HL-60 (cell line): ENCODE results near the gene DUSP2.

Experiments used
- DNase-seq, 2 experiments: peaks; one replicate each; pipeline ENCODE4 v3.0.0-alpha.2; 2010 to 2020; ENCODE audit warnings: low read depth in 1 of 2, low spot score in 1 of 2
- H3K27ac ChIP-seq: fragments of 250-450 bp; sonication (Bioruptor Pico); replicated peaks from 2 replicates; pipeline ENCODE4 v1.5.1; 2020; ENCODE audit warnings: mild to moderate bottlenecking, moderate library complexity
- H3K27me3 ChIP-seq: fragments of 250-450 bp; sonication (Bioruptor Pico); 2 replicates; pipeline ENCODE4 v1.5.1; 2021; ENCODE audit warnings: mild to moderate bottlenecking, moderate library complexity; ENCODE audit not compliant: insufficient read depth, poor library complexity, severe bottlenecking
- H3K4me3 ChIP-seq: replicated peaks from 2 replicates; pipeline ENCODE4 v1.5.1; 2011; ENCODE audit warnings: mild to moderate bottlenecking, control low read depth, low read length; ENCODE audit not compliant: insufficient read depth
- CTCF ChIP-seq: IDR thresholded peaks from one replicate; pipeline ENCODE4 v1.5.1; 2011; ENCODE audit warnings: low read length, control low read depth, inconsistent platforms; ENCODE audit not compliant: insufficient read depth
- GABPA ChIP-seq: IDR thresholded peaks from 2 replicates; pipeline ENCODE4 v1.6.1; 2012; ENCODE audit warnings: low read depth
- POLR2AphosphoS5 ChIP-seq: IDR thresholded peaks from 2 replicates; pipeline ENCODE4 v1.6.1; 2012; ENCODE audit warnings: low read depth
- REST ChIP-seq: IDR thresholded peaks from 2 replicates; pipeline ENCODE4 v1.6.1; 2012; ENCODE audit warnings: low read depth; ENCODE audit not compliant: insufficient replicate concordance
- SPI1 ChIP-seq: IDR thresholded peaks from 2 replicates; pipeline ENCODE4 v1.6.1; 2012; ENCODE audit warnings: low read depth, mild to moderate bottlenecking, borderline replicate concordance

Gene DUSP2

GRCh38 chr2:96170626-96171025 lies 25.4 kb upstream of the DUSP2 start:
- Histone ChIP-seq H3K27ac (no peak overlapping the region), H3K27me3 (no peaks in the 10 kb centered on the region), H3K4me3 (no peak overlapping the region)
- no peak for TF ChIP-seq SPI1
- no peak for TF ChIP-seq REST
- TF ChIP-seq GABPA, result no peak
- TF ChIP-seq CTCF, result no peak
- no peak for TF ChIP-seq POLR2AphosphoS5
- no peak for DNase-seq

- TF ChIP-seq REST (no peak), POLR2AphosphoS5 (no peak), CTCF (no peak), GABPA (no peak), SPI1 (no peak)
- H3K4me3 ChIP-seq, result no peak overlapping the region
Measured at GRCh38 chr2:96169868-96170507, 24.7 kb upstream of the DUSP2 start.

GRCh38 chr2:96167407-96168013 lies 22.3 kb upstream of the DUSP2 start:
- no peak for TF ChIP-seq POLR2AphosphoS5
- TF ChIP-seq REST, result no peak
- no peak for TF ChIP-seq CTCF
- no peak for TF ChIP-seq SPI1
- no peak for TF ChIP-seq GABPA
- Histone ChIP-seq H3K27me3 (no peaks in the 10 kb centered on the region), H3K4me3 (no peak overlapping the region), H3K27ac (no peak overlapping the region)
- DNase-seq, result no peak

More at GRCh38 chr2:96169868-96170507, 24.7 kb upstream of the DUSP2 start:
- Histone ChIP-seq H3K27me3 (no peaks in the 10 kb centered on the region), H3K27ac (no peak overlapping the region)
- DNase-seq, result no peak
